ENCODE data around the gene SGSH.

- no peak for TF ChIP-seq CTCF (IDR thresholded peaks at IDR 0.05)
- TF ChIP-seq POLR2A (IDR thresholded peaks at IDR 0.05) = no peak
Measured at GRCh38 chr17:80205811-80206210, 14.3 kb downstream of the SGSH start.

Data from uterus (tissue), 2 donors.